Endodermal cell (in vitro differentiated cells): ENCODE results near the gene RNASE7. TPM values are rescaled to one million over a fixed set of nuclear protein-coding genes. Genes with fewer than 3 reads are reported as not detected.
"Not testable (repeated sequence)": the region's sequence is repeated elsewhere in the genome, so short reads cannot be mapped to it uniquely, and the experiment has no call there.

Source experiments
- DNase-seq: peaks from one replicate; pipeline ENCODE4 v3.0.0-alpha.2; 2017
- H3K27ac ChIP-seq: 2 replicates; pipeline ENCODE4 v1.5.1; 2013; ENCODE audit warnings: mild to moderate bottlenecking, low read depth, low read length, moderate library complexity
- H3K27me3 ChIP-seq: 2 replicates; pipeline ENCODE4 v1.6.1; 2013; ENCODE audit warnings: mild to moderate bottlenecking, low read length, moderate library complexity; ENCODE audit not compliant: insufficient read depth, control insufficient read depth, poor library complexity, severe bottlenecking
- H3K36me3 ChIP-seq: 2 replicates; pipeline ENCODE4 v1.7.0; 2013; ENCODE audit warnings: mild to moderate bottlenecking, low read length, moderate library complexity; ENCODE audit not compliant: control insufficient read depth, insufficient read depth
- H3K4me1 ChIP-seq: one replicate; pipeline ENCODE4 v1.7.0; 2013; ENCODE audit warnings: low read length; ENCODE audit not compliant: control insufficient read depth, insufficient read depth
- H3K4me3 ChIP-seq: 2 replicates; pipeline ENCODE4 v1.5.1; 2013; ENCODE audit warnings: mild to moderate bottlenecking, low read length, moderate library complexity
- H3K9ac ChIP-seq: 2 replicates; pipeline ENCODE4 v1.6.1; 2013; ENCODE audit warnings: mild to moderate bottlenecking, low read length, moderate library complexity; ENCODE audit not compliant: poor library complexity, severe bottlenecking; ENCODE audit errors: extremely low read depth
- H3K9me3 ChIP-seq: 2 replicates; pipeline ENCODE4 v1.6.1; 2013; ENCODE audit warnings: mild to moderate bottlenecking, low read length, moderate library complexity; ENCODE audit not compliant: control insufficient read depth
- H3K27ac Mint-ChIP-seq: 2 replicates; pipeline ENCODE4 v1.8.0; 2020; ENCODE audit warnings: mixed read lengths
- H3K27me3 Mint-ChIP-seq: 2 replicates; pipeline ENCODE4 v1.8.0; 2021; ENCODE audit warnings: mild to moderate bottlenecking, mixed read lengths; ENCODE audit not compliant: insufficient read depth
- H3K36me3 Mint-ChIP-seq: 2 replicates; pipeline ENCODE4 v1.8.0; 2020; ENCODE audit warnings: low read depth, mixed read lengths
- H3K4me1 Mint-ChIP-seq: 2 replicates; pipeline ENCODE4 v1.8.0; 2020; ENCODE audit warnings: mixed read lengths
- H3K4me3 Mint-ChIP-seq: 2 replicates; pipeline ENCODE4 v1.8.0; 2020; ENCODE audit warnings: mild to moderate bottlenecking, moderate library complexity, mixed read lengths
- H3K9me3 Mint-ChIP-seq: 2 replicates; pipeline ENCODE4 v1.8.0; 2020; ENCODE audit warnings: mild to moderate bottlenecking, mixed read lengths
- CTCF ChIP-seq: fragments of 200-600 bp; sonication (generic); conservative IDR thresholded peaks from 2 replicates; pipeline ENCODE4 v1.5.0; 2021; ENCODE audit warnings: antibody characterized with exemption, mild to moderate bottlenecking
- WGBS, 2 experiments: methylation state at CpG; one replicate each; pipeline versions ENCODE4 v1.1.5 to v1.1.7; 2013; ENCODE audit warnings: missing lambda C conversion rate in 2 of 2, mixed read lengths in 1 of 2; ENCODE audit not compliant: insufficient coverage in 1 of 2, insufficient read length in 1 of 2; 5-methylcytosine and 5-hydroxymethylcytosine counted together
- total RNA-seq, 2 donors: library from RNA; stranded (reverse); fragmentation: NEBNext Ultra II Directional in 1 of 2; extraction: Animal tissue kit (Norgen Biotek cat#: 25700) in 1 of 2; gene quantifications; 2 replicates in 1 of 2; 3 replicates in 1 of 2; pipeline ENCODE4 v1.2.1, GENCODE V29; 2021

The RNASE7 gene
- total RNA-seq, 2 donors from 2014 or later = not detected

DNA sequence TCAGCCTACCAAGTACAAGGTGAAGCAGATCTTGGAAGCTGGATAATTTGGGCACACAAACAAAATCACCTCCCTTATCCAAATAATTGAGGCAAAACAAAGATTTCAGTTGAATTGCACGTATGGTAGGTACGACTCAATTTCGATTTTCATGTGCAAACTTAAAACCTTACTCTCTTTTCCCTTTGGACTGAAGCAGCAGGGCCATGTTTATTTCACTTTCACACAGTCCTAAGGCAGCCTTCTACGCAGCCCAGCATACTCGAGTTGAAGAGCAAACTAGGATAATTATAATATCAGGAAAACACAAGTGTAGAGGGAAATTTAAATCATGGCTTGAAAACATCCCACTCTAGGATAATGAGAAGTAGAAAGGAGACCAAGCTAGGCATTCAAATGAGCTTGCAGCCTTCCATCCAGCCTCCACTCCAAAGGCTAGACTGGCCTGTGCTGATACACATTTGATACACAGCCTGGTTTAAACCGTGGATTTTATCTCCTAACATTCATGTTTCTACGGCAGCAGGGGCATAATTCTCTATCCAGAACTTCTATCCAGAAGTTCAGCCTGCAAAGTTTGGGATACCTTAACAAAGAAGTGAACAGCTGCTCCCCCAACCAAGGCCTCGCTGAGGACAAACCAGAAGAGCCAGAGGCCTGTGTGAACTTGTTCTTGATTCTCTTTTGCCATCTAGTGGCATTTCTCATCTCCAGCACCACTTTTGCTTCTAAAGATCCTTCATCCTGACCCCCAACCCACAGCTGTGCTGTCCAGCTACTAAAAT, 2.4 kb upstream of the RNASE7 start:
- peaks cover 4% of the 10 kb centered on the region for H3K4me1 ChIP-seq
- Mint-ChIP-seq H3K36me3 (no peaks in the 10 kb centered on the region), H3K27me3 (peaks cover 30% of the 10 kb centered on the region), H3K9me3 (no peaks in the 10 kb centered on the region), H3K4me1 (peaks cover 27% of the 10 kb centered on the region), H3K4me3 (no peak overlapping the region), H3K27ac (no peak overlapping the region)
- TF ChIP-seq CTCF = peak; percentile 84
- no peaks in the 10 kb centered on the region for H3K36me3 ChIP-seq
- H3K9me3 ChIP-seq = no peaks in the 10 kb centered on the region
- H3K4me3 ChIP-seq = no peak overlapping the region
- no peak overlapping the region for H3K9ac ChIP-seq
- DNase-seq = peak; percentile 79
- peaks cover 8% of the 10 kb centered on the region for H3K27me3 ChIP-seq
- no peak overlapping the region for H3K27ac ChIP-seq
- 64 to 81% methylated on average over 6 to 8 of the region's 8 CpGs for WGBS, 2 experiments

DNA sequence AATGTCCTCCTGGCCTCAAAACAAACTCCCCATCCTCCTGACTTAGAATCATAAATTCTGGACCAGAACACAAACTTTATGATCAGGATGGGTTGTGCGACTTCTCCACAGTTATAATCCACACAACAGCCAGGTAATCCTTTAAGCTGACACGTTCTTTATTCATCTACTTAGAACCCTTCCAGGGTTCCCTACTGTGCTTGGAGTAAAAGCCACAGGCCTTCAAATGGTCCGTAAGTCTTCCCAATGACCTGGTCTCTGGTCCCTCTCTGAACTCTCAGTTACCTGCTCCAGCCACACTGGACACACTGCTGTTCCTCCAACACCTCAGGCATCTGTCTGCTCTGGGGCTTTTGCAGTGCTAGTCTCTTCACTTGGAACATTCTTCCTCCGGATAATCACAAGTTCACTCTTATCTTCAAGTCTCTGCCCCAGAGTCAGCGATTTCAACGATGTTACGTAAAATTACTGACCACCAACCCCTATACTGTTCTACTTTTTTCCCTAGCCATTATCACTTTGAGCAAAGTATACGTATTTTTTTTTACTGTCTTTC, 1.7 kb upstream of the RNASE7 start:
- H3K27me3 Mint-ChIP-seq = peaks cover 27% of the 10 kb centered on the region
- H3K27ac Mint-ChIP-seq = no peak overlapping the region
- peaks cover 8% of the 10 kb centered on the region for H3K27me3 ChIP-seq
- no peaks in the 10 kb centered on the region for H3K36me3 ChIP-seq
- H3K9me3 Mint-ChIP-seq = no peaks in the 10 kb centered on the region
- peaks cover 27% of the 10 kb centered on the region for H3K4me1 Mint-ChIP-seq
- no peak for DNase-seq
- H3K36me3 Mint-ChIP-seq = no peaks in the 10 kb centered on the region
- no peaks in the 10 kb centered on the region for H3K9me3 ChIP-seq
- no peak for TF ChIP-seq CTCF
- no peak overlapping the region for H3K4me3 Mint-ChIP-seq
- no peak overlapping the region for H3K27ac ChIP-seq
- peaks cover 4% of the 10 kb centered on the region for H3K4me1 ChIP-seq
- WGBS, 2 experiments = 79% methylated on average over 7 to 8 of the region's 8 CpGs
- no peak overlapping the region for H3K9ac ChIP-seq
- no peak overlapping the region for H3K4me3 ChIP-seq

- DNase-seq, H3K36me3 Mint-ChIP-seq, H3K27me3 ChIP-seq, H3K36me3 ChIP-seq, H3K4me1 ChIP-seq, H3K27ac Mint-ChIP-seq, H3K4me3 ChIP-seq, H3K27ac ChIP-seq, H3K4me3 Mint-ChIP-seq, H3K9ac ChIP-seq, H3K9me3 Mint-ChIP-seq, H3K9me3 ChIP-seq: not testable (repeated sequence)
- 91 to 93% methylated on average over 3 of the region's 3 CpGs for WGBS, 2 experiments
- Mint-ChIP-seq H3K4me1 (peaks cover 27% of the 10 kb centered on the region), H3K27me3 (peaks cover 27% of the 10 kb centered on the region)
Measured at GRCh38 chr14:21040941-21041340, 1.2 kb upstream of the RNASE7 start.
